ENCODE results near the gene GRID2.

Gene GRID2

DNA sequence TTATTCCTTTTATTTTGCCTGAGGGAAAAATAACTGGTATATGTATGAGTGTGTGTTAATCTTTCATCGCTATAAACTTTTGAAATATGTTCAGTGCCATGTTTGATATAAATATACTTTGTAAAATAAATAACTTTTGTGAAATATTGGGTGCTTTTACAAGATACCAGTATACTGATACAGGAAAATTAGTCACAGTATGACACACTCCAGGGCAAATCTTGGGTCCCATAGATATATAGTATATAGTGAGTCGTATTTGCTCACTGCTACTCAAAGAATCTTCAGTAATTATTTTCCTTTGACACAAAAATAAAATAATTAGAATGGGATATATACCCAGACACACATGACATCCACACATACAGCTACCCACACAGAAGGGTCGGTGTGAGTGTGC lies 472.3 kb downstream of the GRID2 start:
- no peak for DNase-seq

DNA sequence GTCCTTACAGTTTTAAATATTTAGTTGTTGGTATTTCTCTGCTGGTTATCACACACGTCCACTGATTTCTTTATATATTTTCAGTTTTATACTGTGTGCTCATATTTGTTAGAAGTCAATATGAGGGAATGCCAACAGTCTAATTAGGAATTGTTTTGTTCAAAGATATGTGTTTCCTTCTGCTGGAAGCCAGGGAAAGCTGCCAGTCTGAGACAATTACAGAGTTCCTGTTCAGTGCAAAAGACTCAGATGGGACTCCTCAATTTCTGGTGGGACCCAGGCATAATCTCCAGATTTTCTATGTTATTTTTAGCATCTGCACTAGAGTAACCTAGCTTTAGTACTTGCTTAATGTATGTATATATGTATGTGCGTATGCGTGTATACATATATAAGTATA lies 486.0 kb downstream of the GRID2 start:
- no peak for DNase-seq

DNA sequence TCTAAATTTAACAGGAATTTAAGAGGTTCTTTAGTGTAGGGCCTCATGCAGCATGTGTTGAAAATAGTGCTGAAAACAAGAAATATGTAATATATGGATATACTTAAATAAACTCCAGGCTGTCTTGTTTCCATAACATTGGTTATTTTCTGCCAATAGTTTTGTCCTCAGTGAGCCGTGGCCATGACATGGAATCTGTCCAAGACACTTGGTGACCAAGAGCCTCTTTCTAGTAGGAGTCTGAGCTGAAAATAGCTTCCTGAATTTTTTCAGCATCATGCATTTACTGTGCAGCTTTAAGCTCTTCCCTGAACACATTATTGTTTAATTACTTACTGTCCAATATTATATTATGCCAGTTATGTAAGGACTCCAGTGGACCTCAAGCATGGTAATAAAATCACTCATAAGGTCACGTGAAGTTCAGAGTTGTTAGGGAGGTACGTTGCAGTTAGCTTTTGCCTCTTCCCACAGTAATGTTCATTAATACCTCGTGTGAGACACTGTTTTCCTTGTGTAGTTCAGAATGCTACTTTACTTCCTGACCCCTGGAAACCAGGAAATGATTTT lies 488.2 kb downstream of the GRID2 start:
- peak; percentile 35 for DNase-seq

DNA sequence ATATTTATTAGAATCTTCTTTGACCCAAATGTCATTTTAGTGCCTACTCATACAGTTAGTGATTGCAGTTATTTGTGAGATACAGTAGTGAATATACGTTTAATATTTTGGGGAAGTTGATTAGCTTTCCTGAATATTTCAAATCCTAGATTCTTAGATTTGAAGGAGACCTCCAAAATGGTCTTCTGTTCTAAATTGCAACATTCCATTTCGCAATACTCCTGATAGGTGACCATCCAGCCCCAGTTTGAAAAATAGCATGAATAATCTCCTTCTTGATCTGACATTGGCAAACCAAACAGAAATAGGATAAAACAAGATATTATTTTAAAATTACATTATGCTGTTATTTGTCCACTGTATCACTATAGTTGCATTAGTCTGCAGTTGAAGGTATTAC lies 505.6 kb downstream of the GRID2 start:
- no peak for DNase-seq

DNA sequence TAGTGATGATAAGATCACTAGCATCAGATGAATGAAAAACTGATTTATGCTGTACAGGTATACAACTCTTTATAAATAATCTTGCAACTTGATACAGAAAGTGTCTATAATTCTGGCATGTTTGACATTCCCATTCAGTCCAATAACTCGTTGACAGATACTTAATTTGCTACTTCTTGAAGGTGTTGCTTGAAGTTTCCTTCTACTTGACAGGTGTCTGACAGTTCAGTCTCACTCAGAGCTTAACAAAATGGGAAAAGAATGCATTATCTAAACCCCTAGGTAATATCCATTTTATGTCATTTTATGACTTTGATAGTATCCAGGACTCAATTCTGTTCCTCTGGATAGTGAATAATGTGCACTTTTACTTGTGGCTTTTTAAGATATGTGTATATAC lies 508.9 kb downstream of the GRID2 start:
- no peak for DNase-seq

DNA sequence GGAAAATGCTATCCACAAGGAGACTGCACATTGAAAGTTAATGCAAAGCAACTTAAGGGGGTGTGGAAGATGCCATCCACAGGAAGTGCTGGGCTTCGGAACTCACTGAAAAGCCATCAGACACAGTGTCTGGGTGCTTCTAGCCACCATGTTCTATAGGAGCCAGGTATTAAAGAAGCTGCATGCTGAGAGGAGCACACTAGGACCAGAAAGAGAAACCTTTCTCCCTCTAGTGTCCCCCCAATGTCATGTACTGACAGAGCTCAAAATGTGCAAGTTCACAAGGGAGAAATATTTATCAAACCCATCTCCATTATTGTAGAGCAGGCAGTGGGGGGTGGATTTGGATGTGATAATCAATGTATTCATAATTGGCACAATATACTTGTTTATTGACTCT lies 510.9 kb downstream of the GRID2 start:
- no peak for DNase-seq

DNA sequence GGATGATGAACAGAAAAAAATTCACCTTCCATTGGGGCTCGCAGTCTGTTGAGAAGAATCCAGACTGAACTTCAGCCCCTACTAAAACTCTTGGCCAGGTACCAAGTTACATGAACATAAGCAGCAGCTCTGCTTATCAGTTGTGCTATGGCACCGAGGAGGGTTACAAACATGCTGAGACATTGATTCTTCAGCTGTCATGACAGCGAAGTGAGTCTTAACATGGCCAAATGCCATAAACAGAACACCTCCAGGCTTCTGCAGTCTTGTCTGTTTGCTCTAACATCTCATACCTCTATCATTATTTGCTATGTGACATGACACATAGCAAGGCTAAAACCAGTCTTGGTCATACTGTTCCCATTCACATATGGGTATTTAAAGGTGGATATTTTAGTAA lies 521.5 kb downstream of the GRID2 start:
- DNase-seq: no peak

DNA sequence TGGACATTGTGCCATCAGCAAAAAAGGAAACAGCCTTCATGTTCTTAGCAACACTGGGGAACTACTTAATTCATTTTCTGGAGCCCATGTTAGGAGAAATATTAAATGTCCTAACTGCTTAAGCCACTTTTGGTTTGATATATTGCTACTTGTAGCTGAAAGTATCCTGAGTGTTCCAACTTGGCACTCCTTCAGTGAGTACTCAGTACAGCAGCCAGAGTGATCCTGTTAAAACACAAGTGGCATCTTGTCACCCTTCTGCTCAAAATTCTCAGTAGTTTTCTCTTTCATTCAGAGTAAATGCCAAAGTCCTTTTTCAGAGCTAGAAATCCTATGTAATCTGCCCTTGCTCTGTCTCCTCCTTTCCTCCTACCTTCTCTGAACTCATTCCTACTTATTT lies 522.0 kb downstream of the GRID2 start:
- no peak for DNase-seq

DNA sequence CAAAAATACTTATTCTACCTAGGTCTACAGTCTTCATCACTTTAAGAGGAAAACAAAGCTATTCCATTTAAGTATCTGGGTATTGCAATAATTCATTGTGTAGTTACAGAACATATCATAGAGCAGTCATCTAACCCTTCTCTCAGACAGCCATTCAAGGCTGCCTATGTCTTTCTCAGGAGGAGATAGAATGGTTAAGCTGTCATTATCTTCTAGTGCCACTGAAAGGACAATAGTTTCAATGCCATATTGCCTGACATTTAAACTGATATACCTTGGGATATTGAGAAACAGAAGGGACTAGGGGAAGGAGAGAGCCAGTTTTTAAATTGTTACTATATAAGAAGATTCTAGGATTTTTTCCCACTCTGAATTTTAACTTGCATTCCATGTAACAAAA lies 527.0 kb downstream of the GRID2 start:
- DNase-seq: no peak

DNA sequence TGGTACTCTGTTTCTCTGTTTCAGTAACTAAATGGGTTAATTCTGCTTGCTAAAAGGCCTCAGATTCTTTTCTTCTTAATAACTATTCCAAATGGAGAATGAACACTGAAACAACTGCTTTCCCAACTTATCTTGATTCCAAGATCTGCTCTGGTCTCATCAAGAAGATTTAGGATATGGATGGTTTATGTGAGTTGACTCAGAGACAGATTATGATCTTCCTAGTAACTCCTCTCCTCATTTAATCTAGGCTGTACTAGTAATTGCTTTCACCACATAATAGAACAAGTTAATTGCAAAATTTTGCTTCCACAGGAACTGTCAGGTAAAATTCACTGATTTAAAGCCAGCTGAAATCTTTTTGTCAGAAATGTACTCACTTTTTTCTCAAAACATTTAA lies 537.1 kb downstream of the GRID2 start:
- DNase-seq: no peak

DNA sequence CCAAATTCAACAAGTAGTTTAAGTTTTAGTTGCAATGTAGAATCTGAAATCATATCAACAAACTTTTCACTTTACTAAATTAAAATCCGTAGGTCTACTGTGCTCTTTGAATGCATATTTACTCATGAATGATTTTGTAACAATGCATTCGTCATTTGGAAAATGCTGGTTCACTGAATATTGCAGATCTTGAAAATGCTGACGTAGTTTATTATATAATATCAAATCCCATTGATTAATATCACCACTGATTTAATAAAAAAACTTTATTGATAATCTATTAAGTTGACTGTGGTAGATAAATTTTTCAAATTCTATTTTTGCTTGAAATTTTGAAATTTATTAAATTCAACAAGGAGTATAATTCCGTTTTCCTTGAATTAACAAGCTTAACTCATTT lies 540.0 kb downstream of the GRID2 start:
- DNase-seq: no peak

DNA sequence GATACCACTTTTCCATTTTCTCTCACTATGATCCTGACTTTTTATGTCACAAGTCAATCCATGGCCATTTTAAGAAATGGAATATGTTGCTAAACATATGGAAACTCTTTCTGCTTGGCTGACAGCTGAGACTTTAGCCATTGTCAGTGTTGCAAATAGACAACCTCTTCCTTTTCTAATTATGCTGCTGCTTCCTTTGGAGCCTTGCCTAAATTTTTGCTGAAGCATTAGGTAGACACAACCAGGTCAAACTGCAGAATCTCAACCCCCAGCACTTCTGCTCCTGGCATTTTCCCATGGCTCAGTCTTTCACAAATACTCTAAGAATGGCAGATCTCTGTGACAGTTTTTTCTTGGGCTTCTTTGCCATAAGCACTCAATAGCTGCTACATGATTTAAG lies 543.3 kb downstream of the GRID2 start:
- no peak for DNase-seq

DNA sequence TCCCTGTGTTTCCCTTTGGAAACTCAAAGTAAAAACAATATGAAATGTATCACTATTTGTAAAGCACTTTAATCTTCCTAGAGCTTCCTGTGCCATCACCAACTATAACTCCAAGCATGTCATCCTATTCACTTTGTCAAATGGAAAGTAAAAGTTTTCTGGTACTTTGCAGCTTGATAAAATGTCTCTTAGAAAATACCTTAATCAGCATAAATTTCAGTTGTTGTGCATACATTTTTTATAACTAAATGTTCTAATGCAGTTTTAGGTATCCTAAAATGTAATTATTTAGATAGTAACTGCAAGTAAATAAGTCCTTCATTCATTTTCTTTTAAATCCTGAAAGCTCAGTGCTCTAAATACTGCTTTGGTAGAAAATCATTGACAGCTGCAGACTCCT lies 558.7 kb downstream of the GRID2 start:
- DNase-seq: no peak

DNA sequence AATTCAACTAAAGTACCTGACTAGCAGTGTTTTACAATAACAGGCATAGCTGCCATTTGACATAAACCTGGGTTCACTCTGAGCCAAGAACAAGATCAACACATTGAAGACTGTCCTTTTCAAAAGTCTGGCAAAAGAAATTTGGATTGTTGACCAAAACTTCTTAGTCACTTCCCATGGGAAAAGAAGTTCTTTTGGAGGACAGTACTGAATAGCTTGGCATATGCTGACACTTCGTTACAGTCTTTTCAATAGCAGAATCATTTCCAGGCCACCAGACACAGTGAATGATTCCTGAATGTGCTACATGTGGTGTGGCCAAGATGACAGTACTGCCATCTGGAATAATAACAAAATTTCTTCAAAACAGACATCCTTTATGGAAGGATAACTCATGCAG lies 560.3 kb downstream of the GRID2 start:
- no peak for DNase-seq

DNA sequence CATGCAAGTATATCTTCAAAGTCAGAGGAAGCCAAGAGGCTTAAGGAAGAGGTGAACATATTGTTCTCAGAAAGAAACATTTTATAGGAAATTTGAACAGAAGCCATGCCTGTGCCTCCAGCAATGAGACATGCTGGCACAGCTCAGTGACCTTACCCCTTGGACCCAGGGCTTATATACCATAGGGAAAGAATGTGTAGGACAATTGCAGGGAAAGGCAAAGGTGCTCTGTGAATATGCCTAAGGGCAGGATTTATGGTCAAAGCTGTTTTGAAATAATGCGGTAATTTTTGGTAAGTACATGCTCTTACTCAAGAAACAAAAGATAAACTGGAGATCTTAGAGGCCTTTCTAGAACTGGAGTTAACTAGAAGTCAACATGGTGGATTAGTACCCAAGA lies 568.8 kb downstream of the GRID2 start:
- DNase-seq: no peak

DNA sequence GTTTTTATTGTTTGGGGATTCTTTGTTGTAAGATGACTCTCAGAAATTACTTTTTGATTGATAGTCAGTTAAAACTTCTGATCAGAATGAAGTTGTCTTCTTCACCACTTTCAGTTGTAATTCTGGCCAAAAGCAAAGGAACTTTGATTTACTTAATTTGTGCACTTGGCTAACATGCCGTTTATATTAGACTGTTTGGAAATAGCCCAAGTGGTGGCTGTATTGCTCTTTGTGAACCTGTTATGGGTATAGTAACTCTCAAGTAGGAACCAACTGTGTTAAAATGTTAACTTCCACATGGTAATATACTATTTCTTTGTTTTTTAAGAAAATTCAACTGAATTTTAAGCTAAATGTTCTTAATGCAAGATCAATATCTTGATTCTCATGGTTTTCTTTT lies 581.9 kb downstream of the GRID2 start:
- no peak for DNase-seq

DNA sequence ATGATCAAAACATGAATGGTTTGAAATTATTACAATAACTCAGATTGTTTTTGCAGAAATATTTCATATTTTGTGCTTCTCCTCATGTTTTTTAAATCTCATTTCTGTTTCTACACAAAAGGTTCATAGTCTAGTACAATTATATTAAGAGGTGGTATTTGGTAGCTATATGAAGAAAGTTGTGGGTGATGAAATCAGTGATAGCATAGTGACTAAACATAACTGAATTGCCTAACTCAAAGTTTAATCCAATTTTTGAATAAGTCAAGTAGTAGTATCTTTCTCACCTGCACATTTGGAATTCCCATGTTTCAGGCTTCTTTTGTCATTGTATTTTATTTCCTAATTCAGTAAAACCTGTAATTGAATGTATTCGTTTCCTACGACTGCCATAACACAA lies 648.7 kb downstream of the GRID2 start:
- no peak for DNase-seq

DNA sequence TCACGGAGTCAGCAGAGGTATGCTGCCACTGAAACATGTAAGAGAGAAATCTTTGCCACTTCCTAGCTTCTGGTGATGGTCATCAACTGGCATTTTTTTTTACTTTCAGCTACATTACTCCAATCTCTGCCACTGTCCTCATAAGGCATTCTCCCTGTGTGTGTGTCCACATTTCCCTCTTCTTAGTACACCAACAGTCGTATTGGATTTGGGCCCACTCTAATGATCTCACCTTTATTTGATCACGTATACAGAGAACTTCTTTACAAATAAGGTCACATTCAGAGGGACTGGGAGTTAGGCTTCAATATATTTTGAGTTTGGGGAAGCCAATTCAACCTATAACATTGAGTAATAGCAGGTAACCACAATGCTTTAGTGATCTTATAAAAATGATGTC lies 649.1 kb downstream of the GRID2 start:
- DNase-seq: no peak

DNA sequence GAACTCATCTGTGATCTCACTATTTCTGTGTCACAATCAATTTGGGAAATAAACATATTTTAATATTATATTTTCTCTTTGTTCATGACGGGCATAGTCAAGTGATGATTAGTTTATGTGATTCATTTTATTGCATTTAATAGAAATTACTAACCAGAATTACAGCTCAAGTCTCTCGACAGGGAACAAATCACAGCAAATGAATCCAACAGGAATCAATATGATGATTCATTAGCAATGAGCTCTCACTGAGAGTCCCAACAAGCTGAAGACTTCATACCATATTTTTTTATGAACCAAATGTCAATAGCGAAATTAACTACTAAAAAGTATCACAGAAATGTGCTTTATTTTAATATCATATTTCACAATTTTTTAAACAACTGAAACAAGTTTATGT lies 649.7 kb downstream of the GRID2 start:
- DNase-seq: no peak

DNA sequence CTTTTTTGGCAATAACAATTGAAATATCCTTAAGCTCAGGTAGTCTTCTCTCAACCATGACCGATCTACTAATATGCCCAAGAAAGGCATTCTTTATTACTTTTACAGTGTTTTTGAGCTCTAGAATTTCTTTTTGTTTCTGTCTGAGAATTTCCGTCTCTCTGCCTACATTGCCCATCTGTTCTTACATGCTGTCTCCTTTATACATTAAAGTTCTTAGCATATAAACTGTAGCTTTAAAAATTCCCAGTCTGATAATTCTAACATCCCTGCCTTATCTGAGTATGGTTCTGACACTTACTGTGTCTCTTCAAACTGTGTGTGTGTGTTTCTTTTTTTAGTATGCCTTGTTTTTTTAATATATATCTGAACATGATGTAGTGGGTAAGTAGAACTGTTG lies 658.1 kb downstream of the GRID2 start:
- DNase-seq: no peak

DNA sequence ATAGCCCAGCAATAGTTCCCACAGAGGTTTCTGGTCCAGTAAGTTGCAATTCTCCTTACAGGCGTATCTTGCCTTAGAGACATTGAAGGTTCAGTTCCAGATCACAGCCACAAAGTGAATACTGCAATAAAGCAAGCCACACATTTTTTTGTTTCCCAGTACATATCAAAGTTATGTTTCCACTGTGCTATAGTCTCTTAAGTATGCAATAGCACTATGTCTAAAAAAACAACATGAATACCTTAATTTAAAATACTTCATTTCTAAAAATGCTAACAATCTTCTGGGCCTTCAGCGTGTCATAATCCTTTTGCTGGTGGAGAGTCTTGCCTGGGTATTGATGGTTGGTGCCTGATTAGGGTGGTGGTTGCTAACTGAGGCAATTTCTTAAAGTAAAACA lies 659.1 kb downstream of the GRID2 start:
- no peak for DNase-seq

DNA sequence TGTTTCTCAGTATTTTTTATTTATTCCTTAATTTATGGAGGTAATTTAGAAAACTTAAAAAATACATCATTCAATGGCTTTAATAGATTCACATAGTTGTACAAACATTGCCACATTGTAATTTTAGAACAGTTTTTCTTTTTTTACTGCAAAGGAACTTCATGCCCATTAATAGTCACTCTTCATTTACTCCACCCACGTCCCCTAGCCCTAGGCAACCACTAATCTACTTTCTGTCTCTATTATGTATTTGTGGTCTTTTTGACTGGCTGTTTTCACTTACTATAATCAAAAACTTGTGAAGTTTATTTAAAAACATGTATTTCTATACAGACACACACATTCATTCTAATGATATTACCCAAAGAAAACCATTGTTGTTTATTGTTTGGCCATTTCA lies 664.8 kb downstream of the GRID2 start:
- no peak for DNase-seq

DNA sequence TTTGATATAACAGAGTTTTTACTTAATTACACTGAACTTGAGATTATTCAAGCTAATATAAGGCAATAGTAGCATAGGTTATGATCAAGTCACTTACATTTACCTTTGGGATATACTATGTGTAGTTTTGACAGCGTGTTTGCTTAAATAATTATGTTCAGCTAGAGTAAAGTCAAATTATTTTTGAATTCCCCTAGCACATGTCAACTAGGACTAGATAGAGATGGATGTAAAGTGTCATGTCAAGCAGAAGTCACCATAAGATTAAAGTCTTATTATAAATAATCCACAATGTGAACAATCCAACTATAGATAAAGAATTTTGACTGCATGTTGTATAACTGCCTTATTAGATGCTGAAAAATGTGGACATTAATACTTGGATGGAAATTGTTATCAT lies 665.2 kb downstream of the GRID2 start:
- no peak for DNase-seq

DNA sequence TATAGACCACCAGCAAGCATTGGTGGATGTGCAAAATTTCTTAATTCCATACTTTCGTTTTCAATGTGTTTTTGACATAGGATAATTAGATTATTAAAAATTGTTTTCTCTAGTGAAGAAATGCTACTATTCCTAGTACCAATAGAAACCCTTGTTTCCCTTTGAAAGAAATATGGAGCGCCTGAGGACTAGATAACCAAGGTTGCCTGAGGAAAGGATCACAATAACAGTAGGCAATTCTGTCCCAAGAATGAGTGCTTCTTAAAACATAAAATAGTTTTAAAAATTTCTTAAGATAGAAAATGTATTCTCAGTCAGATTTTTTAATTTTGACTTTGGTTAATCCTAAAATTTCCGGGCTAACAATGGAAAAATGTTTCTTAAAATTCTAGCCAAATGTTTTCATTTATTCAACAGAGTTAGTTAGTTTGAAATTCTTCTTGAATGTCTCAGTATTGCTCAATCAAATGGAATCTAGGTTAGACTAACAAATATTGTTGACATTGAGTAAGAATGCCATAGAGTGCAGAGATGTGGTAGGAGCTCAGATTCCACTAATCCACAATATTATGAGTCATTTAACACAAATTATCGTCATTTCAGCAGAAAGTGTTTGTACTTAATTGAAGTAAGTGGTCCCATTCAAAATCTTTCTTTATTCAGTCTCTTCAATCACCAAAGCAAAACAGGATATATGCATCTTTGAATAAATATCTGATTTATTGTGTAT lies 666.0 kb downstream of the GRID2 start:
- DNase-seq: no peak

DNA sequence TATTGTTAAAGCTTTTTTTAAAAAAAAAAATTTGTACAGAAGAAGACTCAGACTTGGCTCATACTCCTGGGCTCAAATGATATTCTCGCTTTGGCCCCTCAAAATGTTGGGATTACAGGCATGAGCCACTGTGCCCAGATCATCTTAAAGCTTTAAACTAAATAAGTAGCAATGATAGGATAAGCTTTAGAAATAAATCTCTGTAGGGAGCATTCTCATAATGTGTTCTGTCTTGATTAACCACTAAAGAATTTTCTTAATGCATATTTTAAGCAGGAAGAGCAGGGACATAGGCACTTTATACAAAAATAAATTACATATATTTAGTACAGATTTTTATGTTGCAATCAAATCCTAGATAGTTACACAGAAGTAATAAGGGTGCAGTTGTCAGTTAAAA lies 667.2 kb downstream of the GRID2 start:
- no peak for DNase-seq
